Forelimb muscle (tissue), 1 donor: Measurements from ENCODE around the gene ELOVL6. TPM values are rescaled to one million over a fixed set of nuclear protein-coding genes. Genes with fewer than 3 reads are reported as not detected.
"Not testable (repeated sequence)": the region's sequence is repeated elsewhere in the genome, so short reads cannot be mapped to it uniquely, and the experiment has no call there.

Source experiments
- DNase-seq: peaks from one replicate; pipeline ENCODE4 v3.0.0-alpha.2; 2013; ENCODE audit warnings: low read depth
- polyA plus RNA-seq: library from polyadenylated mRNA; unstranded; fragments of 120-200 nt; gene quantifications from one replicate; pipeline ENCODE4 v1.2.1, GENCODE V29; 2013; ENCODE audit not compliant: insufficient read length

The ELOVL6 gene
- polyA plus RNA-seq, 1 donor, result 6.1 TPM

GRCh38 chr4:110075083-110075738, 123.2 kb downstream of the ELOVL6 start:
- DNase-seq, result no peak

GRCh38 chr4:110074570-110074969, 123.8 kb downstream of the ELOVL6 start:
- no peak for DNase-seq

DNA sequence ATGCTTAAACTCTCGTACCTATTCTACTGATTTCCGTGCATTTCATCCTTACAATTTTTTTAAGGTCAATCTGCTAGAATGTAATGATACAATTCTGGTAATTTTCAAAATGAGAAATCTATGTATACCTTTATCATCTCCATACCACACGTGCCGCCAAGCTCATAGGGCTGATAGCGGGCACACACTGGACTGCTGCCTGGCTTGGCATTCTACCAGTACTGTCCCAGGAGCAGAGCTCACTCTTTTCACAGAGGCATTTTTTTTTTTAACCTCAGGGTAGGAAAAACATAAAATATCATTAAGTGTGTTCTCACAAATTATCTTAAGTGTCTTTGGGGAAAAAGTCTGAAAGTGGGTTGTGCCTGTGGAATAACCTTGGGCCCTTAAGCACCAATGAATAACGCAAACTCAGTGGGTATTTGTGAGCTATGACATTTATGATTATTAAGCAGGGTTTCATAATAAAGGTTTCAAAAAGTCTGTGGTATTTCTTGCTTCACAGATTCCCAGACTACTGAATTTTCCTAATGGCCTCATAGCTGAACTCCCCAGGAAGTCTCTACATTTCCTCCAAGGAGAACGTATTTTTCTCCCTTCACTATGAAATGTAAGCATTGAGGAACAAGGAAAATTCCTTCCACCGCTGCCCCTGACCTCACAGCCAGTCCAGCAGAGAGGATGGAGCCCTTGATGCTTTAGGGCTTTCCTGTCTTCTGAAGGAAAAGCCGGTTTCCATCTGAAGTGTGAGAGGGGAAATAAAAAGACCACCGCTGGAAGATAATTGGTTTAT, 125.2 kb downstream of the ELOVL6 start:
- DNase-seq, result no peak

- DNase-seq, result no peak
These were observed 126.9 kb downstream of the ELOVL6 start for GRCh38 chr4:110071466-110071865.

GRCh38 chr4:110068248-110068647, 130.2 kb downstream of the ELOVL6 start:
- DNase-seq, result no peak

DNA sequence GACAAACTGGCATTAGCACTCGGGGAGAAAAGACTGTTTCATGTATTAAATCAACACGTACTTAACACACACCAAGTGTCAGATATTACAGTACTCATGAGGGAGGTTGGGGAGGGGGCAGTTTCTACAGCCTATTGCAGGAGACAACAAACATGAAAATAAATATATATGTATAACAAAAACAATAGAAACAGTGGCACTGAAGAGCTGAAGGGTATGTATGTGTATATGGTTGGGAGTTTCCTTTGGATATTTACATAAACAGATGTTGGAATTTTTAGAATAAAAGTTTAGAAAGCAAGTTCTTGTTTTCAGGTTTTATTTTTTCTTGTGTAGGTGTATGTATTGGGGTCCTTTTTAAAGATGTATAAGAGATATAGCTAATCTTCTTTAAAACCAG, 133.5 kb downstream of the ELOVL6 start:
- DNase-seq, result no peak

DNA sequence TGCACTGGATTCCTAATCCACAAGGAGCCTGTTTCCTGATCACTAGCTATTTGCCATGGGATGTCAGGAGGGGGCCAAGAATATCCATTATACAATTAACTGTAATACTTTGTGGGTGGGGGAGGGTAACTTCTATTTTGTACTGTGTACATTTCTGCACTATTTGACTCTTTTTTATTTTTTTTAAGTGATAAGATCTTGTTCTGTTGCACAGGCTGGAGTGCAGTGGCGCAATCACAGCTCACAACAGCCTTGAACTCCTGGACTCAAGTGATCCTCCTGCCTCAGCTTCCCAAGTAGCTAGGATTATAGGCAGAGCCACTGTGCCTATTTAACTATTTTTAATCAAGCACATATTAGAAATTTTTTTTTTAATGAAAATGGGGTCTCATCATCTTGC, 134.1 kb downstream of the ELOVL6 start:
- no peak for DNase-seq

DNA sequence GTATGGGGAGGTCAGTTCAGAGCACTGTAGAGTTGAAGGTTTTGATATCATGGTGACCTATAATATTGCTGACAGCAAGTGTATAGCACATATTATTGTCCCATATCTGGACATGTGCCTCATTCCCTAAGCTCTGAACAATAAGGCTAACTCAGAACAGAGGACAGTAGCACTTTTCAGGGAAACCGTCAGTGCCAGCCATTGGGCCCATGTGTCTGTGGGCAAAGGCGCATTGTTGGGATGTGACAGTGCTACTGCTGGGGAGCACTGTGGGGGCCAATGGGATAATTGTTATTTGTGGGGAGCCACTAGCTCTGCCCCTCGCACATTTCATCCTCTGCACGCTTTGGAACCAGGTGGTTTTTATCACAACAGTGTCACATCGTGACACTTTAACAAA, 136.2 kb downstream of the ELOVL6 start:
- no peak for DNase-seq

- no peak for DNase-seq
These were observed 137.3 kb downstream of the ELOVL6 start for GRCh38 chr4:110061076-110061475.

DNA sequence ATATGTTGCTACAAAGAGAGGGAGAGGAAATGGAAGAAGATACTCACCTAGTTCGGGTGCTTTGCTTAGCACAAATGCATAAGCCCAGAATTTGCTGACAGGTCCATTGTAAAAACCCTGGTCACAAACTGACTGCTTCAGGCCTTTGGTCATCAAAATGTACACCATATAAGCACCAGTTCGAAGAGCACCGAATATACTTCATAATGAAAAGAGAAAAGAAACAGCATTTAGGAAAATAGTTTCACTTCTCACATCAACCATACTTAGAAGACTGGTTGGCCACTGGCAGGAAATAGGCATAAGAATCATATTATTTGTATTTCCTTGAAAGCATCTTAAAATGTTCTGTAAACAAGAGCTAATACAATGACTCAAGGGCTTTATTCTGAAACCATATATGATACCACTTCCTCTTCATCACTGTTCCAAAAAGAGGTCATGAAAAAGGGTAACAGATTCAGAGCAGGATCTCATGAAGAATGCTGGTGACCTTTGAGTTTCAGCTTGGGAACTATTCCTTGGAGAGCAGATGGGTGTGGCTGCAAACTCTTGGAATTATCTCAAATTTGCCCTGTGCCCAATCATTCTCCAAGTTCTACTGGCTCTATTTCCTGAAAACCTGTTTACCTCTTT, 138.7 kb downstream of the ELOVL6 start:
- DNase-seq, result no peak

DNA sequence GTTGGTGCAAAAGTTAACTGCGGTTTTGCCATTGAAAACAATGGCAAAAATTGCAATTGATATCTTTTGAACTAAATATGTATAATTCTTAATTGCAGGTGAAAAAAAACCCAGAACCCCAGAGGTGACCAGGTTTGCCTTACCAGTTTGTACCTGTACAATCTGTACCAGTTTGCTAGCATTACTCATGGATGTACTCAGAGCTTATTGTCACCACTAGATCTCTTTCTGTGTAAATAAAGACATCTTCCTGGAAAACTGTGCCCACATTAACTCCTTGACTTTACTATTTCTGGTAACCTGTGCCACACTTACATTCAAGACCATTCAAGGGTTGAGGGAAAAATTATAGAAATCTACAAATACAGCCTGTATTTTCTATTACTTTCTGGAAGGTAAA, 139.7 kb downstream of the ELOVL6 start:
- no peak for DNase-seq

GRCh38 chr4:110055158-110055768, 143.2 kb downstream of the ELOVL6 start:
- DNase-seq, result no peak

DNA sequence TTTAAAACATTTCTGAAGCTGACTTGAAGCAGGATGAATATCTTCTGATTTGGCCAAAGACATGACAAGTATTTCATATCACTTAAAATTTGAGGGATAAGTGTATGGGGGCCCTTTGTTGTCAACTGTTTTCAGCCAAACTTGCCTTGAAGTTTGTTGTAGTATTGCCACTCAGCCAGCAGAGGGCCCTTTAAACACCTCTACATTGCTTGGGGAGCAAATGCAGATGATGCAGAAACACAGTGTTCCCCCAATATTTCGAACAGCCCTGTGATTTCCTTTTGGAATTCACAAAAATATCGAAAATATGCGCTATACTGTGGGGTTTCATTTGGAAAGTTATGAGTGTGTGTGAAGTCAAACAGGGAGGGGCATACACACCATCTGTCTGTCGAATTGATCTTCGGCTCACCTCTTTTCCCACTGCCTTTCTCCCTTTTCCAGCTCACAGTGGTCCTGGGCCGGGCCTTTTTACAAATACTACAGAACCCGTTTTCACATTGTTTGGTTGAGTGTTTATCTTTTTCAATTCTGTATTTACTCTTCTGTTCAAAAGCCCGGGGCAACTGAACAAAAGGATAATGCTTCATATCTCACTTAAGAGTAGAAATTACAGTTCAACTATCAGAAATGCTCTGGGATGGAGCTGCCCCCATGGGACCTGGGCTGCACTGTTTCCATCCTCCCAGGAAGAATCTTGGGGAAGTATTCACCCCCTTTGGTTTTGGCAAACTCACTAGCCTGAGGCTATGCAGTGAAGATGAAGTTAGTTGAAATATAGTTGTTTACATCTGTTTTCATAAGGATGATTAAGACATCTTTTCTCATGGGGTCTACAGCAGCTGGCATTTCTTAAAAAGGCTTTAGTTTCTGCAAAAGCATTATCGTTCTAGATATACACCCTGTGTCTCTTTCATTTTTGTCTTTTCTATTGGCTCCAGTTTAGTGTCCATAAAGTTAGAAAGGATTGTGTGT, 148.2 kb downstream of the ELOVL6 start:
- DNase-seq, result no peak

GRCh38 chr4:110046588-110047049, 151.8 kb downstream of the ELOVL6 start:
- DNase-seq, result no peak

DNA sequence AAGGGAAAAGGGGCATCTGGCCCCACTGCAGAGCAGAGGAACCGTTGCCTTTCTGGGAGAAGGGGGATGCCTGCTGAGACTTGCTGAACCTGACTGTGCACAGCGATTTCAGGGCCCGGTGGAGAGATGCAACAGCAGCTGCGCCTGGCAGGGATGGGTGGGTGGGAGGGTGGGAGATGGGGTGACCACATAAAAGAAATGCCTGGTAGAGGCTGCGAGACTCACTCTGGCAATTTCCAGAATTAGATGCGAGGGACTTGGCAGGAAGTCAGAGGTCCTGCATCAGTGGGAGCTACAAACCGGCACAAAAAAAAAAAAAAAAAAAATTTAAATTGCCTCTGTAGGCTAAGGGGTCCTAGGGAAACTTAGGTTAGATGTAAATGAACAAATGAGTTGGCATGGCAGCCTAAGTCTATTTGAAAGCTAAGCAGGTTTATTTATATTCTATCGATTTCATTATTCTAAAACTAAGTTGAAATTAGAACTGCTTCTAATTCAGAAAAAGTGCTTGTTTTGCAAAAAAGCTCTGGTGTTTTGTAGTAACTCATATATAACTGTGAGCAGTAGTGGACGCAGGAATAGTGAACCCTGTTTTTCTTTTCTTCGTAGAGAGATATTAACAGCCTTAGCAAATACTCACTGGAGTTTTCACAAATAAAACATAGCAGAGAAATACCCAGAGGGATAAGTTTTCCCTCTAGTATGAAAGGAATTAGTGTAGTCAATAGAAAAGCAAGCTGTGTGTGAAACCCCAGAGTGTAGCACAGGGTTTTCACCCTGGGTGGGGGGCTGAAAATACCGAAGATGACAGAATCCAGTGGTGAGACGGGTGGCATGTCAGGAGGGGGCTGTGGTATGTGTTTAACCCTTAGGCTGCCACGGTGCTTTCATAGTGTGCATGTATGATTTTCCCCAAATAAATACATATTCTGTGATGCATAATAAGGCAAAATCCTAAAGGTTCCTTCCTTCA, 155.6 kb downstream of the ELOVL6 start:
- DNase-seq, result no peak

DNA sequence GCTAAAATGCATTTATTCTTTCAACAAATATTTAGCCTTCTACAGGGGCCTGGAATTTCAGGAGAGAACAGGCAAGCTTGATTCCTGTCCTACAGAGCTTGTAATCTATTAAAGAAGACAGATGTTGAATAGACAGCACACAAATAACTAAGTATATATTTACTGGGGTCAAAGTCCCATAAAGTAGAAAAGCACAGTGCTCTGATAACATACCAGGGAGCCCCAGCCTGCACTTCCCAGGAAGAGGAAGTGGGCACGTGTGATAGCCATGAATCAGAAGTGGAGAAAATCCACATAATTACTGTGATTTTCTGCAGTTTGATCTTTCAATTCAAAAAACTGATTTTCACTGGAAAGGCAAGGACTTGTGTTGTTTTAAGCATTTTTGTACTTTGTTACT, 156.7 kb downstream of the ELOVL6 start:
- DNase-seq, result no peak

DNA sequence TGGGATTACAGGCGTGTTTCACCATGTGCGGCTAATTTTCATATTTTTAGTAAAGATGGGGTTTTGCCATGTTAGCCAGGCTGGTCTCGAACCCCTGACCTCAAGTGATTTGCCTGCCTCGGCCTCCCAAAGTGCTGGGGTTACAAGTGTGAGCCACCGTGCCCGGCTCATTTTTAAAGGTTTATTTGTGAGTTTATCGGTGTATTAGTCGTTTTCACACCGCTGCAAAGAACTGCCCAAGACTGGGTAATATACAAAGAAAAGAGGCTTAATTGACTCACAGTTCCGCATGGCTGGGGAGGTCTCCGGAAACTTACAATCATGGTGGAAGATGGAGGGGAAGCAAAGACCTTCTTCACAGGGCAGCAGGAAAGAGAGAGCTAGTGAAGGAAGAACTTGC, 159.3 kb downstream of the ELOVL6 start:
- not testable (repeated sequence) for DNase-seq

- DNase-seq, result no peak
These were observed 164.4 kb downstream of the ELOVL6 start for GRCh38 chr4:110034026-110034393.

DNA sequence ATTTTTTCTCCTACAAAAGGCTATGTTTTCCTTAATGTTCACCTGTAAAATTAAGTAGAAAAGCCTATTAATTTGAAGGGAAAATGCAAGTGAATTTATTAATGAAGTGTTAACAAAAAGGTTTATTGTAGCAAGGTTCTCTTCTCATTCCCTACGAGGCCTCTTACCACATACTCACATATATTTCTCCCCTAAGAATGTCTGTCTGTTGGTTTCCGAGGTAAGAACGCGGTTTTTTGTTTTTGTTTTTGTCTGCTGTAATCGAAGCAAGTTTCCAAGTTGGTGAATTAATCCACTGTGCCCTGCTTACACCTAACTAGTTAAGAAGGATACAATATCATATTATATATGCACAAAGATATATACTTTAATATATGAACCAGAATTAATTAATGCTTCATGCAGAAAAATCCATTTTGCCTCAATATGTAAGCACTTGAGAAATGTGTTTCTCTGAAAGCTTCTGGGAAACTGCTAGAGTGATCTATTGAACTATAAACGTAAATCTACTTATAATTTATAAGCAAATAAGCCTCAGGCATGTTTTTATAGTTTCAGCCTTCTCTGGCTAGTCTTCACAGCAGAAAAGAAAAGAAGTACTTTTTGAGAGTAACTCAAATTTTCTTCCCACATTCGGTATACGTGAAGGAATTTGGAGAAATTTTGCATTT, 164.9 kb downstream of the ELOVL6 start:
- no peak for DNase-seq
